RPMI7951 (cell line): ENCODE measurements around the gene TMBIM1. TPM values are rescaled to one million over a fixed set of nuclear protein-coding genes. Genes with fewer than 3 reads are reported as not detected.

Source experiments
- DNase-seq: peaks from one replicate; pipeline ENCODE4 v3.0.0-alpha.2; 2012; ENCODE audit warnings: low read depth
- total RNA-seq: library from RNA; depleted of rRNA; stranded (reverse); fragments of >200 nt; shearing (Covaris generic); gene quantifications from 2 replicates; pipeline ENCODE4 v1.2.3, GENCODE V29; 2014

The TMBIM1 gene
- total RNA-seq, 1 experiment from 2014 or later, result 154 TPM

DNA sequence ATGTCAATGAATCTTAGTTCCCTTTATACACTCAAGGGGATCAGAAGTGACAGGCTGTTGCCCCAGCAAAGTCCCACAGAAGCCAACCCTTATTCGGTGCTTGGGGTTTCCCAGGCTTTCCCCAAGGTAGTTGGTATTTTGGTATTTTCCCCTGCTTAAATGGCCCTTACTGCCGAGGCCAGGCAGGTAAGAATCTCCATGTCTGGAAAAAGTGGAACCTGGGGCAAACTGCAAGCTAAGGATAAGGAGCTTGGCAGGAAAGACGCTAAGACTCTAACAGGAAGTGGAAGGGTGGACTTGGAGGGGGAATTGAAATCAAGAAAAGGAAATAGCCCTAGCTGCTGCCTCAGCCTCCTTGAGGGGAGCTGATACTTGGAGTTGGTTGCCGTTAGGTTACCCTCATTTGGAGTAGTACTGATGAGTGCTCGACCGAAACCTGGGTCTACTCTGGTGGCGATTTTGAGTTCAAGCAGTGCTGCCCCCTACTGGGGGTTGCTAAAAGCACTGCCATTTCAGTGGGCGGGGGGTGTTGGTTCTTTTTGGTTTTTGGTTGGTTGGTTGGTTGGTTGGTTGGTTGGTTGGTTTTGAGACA, 34.8 kb downstream of the TMBIM1 start:
- peak; percentile 30 for DNase-seq

- no peak for DNase-seq
Measured at GRCh38 chr2:218256612-218257350, 35.5 kb downstream of the TMBIM1 start.

GRCh38 chr2:218255446-218255845, 36.9 kb downstream of the TMBIM1 start:
- DNase-seq, result no peak

GRCh38 chr2:218253232-218253625, 39.1 kb downstream of the TMBIM1 start:
- no peak for DNase-seq

DNA sequence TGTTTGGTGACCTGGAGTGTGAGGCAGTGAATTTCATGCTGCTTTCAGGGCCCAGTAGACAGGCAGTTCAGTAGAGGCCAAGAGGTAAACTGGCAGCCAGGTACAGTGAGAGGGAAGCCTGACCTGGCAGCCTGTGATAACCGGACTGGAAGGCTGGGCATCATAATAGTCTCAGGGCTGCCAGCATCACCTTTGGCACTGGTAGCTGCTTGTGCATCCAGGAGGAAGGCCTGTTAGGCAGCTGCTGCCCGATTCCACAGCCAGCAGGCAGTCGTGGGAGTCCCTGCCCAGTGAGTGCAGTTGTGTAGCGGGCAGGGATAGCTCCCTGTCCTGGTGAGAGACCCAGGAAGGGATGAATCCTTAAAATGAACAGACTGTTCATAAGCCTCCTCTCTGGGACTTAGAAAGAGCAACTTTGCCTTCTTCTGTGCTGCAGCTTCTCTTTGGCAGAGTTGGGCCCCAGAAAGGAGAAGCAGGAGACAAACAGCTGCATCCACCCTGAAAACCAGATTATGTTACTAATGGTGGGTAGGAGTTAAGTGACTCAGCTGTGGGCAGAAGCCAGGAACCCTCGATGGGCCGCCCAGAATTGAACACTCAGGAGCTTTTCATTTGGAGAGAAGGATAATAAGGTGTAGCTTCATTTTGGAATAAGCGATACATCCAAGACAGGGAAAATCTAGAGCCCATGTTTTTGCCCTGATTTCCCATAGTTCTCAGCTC, 39.6 kb downstream of the TMBIM1 start:
- no peak for DNase-seq

GRCh38 chr2:218249691-218250090, 42.6 kb downstream of the TMBIM1 start:
- no peak for DNase-seq

DNA sequence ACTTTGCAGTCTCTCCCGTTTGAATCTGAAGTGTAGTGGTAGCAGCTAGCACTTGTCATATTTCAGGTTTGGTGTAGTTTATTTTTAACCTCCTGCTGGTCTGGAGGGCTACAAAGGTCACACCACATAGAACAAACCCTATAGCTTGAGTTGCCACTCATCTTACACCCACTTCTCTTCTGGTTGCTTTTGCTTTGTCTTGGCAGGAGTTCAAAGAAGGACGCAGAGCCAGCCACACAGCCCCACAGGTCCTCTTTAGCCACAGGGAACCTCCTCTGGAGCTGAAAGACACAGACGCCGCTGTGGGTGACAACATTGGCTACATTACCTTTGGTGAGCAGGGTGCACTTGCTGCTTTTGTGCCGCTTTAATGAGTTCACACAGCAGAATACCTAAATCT, 47.1 kb downstream of the TMBIM1 start:
- no peak for DNase-seq

- no peak for DNase-seq
Measured at GRCh38 chr2:218244665-218245064, 47.6 kb downstream of the TMBIM1 start.

DNA sequence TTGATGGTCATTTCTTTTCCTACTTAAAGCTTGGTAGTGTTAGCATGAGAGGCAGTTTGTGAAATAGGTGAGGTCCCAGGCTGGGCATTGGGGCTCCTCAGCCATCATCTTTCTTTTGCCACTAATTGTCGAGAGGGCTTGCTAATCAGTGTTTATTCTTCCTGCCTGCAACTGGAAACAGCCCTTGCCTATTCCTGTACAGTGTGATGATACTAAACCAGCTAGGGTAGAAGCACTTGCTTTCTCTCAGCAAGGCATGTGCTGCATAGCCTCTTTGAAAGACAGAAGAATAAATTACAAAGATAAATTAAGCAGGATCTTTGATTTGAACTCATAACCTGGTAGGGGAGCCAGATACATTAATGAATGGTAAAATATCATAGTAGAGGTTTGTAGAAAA, 48.1 kb downstream of the TMBIM1 start:
- no peak for DNase-seq

- no peak for DNase-seq
Measured at GRCh38 chr2:218238887-218239286, 53.4 kb downstream of the TMBIM1 start.

DNA sequence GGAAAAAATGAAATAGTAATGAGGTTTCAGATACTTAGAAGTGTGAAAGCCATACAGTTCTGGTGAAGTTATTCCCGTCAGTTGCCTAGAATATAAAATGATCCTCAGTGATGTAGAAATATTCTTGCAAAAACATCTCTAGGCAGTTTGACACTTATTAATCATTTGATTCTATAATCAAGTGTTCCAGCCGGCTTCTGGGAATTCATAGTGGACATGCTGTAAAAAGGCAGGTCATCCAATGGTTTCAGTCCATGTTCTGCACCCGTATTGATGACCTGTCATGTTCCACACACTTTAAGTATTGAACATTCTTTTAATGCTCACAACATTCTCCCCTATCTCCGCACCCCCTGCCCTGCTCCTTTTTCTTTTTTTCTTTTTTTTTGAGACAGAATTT, 55.5 kb downstream of the TMBIM1 start:
- no peak for DNase-seq

DNA sequence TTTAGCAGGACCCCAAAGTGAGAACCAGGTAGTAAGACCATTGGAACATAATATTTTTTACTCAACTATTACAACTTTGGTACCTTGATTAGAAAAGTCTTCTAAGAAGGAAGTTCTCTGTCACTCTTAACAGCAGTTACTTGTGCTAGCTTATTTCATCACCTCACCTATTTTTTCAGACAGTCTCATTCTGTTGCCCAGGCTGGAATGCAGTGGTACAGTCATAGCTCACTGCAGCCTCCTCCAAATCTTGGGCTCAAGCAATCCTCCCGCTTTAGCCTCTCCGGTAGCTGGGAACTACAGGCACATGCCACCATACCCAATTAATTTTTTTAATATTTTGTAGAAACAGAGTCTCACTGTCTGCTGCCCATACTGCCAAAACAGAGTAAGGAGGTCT, 57.3 kb downstream of the TMBIM1 start:
- no peak for DNase-seq

DNA sequence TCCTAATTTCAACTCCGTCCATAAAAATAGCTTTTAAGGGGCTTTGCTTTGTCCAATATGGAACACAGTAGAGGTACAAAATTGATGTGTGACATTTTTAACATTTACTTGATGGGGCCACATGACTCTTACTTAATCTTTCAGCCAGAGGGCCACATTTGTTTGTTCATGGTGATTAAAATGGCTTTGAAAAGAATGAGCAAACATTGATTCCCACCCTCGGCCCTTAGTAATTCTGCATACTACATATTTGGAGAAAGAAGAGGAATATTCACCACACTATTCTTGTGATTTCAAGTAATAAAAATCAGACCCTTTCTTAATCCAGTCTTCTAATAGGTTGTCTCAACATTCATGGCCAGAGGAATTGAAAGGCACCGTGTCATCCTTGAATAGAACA, 57.8 kb downstream of the TMBIM1 start:
- no peak for DNase-seq

DNA sequence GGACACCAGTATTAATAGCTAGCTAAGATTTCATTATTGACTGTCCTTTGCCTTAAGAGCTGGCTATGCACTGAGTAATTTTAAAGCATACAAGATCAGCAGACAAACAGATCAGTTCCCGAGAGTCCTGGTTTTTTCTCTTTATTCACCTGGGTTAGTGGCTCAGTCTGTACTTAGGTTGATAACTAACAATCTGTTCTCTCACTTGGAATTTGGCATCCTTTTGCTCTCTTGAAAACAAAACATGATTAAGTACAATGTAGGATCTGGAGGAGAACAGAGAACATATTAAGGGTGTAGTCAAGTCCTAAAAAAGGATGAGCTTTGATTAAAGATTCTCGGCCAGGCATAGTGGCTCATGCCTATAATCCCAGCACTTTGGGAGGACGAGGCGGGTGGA, 58.8 kb downstream of the TMBIM1 start:
- DNase-seq, result no peak

GRCh38 chr2:218230882-218231281, 61.4 kb downstream of the TMBIM1 start:
- DNase-seq, result peak; percentile 60

- peak; percentile 83 for DNase-seq
Measured at GRCh38 chr2:218229851-218230250, 62.5 kb downstream of the TMBIM1 start.

DNA sequence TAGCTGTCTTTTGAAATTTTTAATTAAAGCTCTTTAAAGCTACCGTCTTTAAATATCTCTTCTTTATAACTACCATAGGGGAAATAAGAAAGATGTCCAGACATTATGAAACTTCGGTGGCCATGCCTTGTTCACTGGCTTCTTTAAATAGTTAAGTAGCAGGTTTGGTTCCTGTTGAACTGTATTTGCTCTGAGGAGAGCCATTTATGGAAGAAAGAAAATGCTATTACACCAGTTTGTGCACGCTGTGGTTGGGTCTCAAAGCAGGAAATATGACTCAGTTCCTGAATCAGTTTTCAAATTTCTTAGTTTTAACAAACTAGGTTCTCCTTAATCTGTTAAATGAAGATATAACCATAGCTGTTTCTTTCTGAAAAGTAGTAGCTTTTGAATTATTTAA, 63.1 kb downstream of the TMBIM1 start:
- peak; percentile 91 for DNase-seq

- peak; percentile 23 for DNase-seq
Measured at GRCh38 chr2:218228366-218229090, 63.8 kb downstream of the TMBIM1 start.

DNA sequence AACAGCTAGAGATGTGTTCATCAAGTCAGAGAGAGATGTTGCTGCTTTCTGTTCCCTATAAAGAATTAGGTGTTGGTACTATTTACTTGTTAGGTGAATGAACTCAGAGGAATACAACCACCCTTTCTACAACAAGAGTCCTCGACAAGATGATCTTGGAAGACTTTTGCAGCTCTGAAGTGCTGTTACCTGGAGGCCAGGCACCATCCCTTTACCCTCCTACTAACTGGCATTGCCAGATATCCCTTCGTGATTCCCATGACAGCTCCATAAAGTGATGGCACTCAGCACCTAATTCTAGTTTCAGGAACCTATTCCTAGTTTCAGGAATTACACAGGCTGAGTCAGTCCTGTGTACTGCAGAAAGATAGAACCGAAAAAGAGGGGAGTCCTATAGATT, 65.4 kb downstream of the TMBIM1 start:
- DNase-seq, result no peak
